DMS 273 treated with DMSO at 0.1 percent for 48 hours (cell line): ENCODE results near the gene NKX6-2.

ENCODE experiments used
- DNase-seq: peaks from one replicate; lab custom pipeline; 2025; lab: John Stamatoyannopoulos, UW

The NKX6-2 gene

DNA sequence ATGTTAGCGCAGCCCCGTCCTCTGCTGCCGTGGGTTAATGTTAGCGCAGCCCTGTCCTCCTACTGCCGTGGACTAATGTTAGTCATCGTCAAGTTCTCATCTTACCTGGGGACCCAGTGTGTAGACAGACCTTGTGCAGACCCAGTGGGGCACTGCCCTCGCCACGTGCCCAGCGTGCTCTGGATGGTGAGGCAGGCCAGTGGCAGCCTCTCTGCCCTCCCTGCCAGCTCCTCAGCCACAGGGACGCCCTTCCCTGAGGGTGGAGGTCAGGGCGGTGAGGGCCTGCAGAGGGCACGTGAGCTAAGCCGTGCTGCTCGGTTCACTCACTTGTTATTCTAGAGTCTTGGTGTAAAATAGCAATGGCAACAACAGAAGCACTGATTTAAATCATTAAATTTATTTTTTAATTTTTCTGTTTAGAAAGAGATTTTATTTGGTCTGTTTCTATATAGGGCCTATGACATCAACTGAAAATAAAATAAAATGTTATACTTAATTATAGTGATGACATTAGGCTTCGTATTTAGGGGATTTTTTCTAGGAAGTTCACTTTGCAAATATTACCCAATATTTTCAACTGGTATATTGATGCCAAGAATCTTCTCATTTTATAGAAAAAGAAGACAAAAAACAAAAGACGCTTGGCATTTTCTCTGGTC, 48.4 kb downstream of the NKX6-2 start:
- no peak for DNase-seq

DNA sequence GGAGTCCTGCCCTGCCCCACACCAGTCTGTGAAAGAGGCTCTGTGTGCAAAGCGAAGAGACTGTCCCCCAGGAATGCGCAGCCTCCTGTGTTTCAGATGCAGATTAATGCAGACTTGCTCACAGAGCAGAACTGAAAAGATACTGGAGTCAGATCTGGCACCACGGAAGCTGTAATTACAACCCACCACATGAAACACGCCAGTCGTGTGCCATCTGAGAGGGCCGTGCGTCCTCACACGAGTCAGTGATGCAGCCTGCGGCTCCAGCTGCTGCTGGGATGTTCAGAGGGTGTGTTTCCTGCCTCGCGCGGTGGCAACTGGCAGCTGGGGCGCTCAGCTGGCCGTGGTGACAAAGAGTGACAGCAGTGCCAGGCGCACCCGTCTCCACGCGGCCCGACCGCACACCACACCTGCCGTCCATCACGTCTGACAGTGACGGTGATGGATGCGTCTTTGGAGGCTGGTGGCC, 50.0 kb downstream of the NKX6-2 start:
- DNase-seq, result no peak

DNA sequence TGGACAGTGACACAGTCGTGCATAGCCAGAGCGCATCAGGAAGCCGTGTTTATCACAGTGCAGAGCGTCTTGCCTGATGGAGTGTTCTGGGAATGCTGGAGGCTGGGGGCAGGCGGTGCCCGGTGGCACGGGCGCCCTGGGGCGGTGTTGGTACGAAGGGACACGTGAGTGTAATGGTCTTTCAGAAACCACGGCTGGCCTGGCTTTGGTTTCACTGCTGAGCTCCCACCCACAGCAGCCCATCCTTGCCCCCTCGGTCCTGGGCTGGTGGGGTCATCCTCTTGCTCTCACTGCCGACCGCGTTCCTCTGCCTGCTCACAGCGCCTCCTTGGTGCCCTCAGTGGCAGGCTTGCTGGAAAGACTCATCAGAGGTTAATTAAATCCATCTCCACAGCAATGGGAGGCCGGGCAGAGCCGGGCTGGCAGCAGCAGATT, 50.6 kb downstream of the NKX6-2 start:
- no peak for DNase-seq

DNA sequence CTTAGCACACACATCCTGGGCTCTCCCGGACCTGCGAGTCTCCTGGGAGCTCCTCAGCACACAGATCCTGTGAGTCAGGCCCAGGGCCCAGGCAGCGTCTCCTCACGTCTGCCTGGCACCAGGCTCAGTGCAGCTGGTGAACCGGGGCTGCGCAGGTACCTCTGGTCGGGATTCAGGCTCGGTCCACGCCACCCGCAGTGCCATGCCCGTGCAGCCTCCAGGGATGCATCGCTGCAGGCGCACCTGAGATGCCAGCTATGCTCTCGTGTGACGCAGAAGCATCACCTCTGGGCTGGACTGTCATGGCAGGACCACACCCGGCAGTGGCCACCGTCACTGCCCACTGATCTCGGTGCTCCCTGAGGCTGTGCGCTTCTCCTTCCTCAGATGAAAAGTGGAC, 52.0 kb downstream of the NKX6-2 start:
- DNase-seq, result no peak
